ENCODE measurements around the gene CNTNAP4. TPM values are rescaled to one million over a fixed set of nuclear protein-coding genes. Genes with fewer than 3 reads are reported as not detected.

The CNTNAP4 gene
- total RNA-seq, 1 donor from 2014 or later: not detected

DNA sequence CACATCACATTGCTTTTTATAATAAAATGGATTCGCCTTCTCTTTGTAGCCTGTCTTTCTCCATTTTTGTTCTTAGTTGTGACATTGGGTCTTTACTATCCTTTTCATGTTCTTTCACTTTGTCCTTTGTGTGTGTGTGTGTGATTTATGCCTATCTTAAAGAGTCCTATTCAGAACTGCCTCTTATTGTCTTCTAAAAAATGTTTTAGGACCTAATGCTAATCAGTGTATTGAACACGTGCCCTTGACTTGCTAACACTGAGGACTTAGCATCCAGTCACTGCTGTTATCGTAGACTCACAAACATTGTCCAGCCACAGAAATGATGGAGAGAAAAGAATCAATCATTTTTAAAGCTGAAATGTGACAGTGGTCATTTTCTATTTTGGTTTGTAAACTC is 251.9 kb downstream of the CNTNAP4 start:
- ATAC-seq (ENCODE audit: poor library complexity): no peak

GRCh38 chr16:76531236-76531635 is 254.0 kb downstream of the CNTNAP4 start:
- intact Hi-C loops (cut with DNase I): no loop called here
- ATAC-seq (ENCODE audit: poor library complexity) (no peak), DNase-seq (no peak)

More for the DNA sequence above, 251.9 kb downstream of the CNTNAP4 start:
- no peak for DNase-seq
- intact Hi-C loops (cut with DNase I): no loop called here

DNA sequence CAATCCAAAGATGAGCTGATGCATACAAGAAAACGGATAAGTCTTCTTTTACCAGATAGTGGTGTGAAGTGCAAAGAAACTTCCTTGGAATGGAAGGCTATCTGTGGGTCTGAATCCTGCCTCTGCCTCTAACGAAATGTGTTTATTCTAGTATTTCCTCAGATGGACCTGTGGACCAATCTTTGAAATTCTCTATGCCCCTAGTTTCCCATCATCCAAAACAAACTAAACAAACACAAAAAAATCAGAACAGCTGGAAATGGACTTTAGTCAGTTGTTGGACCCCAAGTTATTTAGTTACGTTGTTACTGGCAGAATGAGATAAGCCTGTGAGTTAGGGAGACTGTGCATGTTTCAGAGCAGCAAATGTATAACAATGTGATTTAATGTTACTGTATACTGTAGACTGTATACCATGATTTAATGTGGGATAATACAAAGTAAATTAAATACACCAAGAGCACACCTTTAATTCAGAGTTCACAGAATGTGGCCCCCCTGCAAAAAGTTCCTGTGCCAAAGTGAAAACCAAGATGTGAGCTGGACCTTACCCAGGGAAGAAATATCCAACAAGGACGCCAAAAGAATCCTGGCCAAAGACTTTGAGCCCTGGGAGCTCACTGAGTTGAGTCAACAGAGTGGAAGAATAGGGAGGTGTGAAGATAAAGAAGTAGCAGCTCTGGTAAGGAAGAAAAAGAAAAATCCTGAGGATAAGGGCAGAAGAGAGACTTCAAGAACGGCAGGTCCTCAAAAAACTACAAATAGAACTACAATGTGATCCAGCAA is 255.2 kb downstream of the CNTNAP4 start:
- intact Hi-C loops (cut with DNase I): no loop called here
- DNase-seq: no peak
- peak; percentile 29 for ATAC-seq (ENCODE audit: poor library complexity)

- ATAC-seq (ENCODE audit: poor library complexity): no peak
- no peak for DNase-seq
- intact Hi-C loops (cut with DNase I): no loop called here
Observed at GRCh38 chr16:76539609-76540008, 262.4 kb downstream of the CNTNAP4 start.

- intact Hi-C loops (cut with DNase I): no loop called here
- no peak for ATAC-seq (ENCODE audit: poor library complexity)
- no peak for DNase-seq
Observed at GRCh38 chr16:76541070-76541469, 263.9 kb downstream of the CNTNAP4 start.

GRCh38 chr16:76565542-76565941 is 288.3 kb downstream of the CNTNAP4 start:
- intact Hi-C loops (cut with DNase I): no loop called here
- DNase-seq: no peak
- no peak for ATAC-seq (ENCODE audit: poor library complexity)

DNA sequence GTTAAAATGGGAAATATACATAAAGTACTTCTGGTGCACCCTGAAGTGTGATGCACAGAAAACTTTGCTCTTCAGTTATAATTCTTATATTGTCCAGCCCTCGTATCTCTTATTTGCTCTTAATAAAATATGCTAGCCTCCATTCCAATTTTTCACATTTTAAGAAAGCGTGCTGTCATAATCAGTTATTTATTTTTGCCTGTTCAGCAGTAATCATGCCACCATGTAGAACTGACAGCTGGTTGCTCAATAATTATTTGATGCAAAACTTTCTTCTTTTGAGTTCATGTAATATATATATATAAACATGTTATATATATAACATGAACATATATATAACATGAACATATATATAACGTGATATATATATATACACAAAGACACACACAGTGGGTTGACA is 294.6 kb downstream of the CNTNAP4 start:
- intact Hi-C loops (cut with DNase I): no loop called here
- DNase-seq: no peak
- ATAC-seq (ENCODE audit: poor library complexity): no peak

DNA sequence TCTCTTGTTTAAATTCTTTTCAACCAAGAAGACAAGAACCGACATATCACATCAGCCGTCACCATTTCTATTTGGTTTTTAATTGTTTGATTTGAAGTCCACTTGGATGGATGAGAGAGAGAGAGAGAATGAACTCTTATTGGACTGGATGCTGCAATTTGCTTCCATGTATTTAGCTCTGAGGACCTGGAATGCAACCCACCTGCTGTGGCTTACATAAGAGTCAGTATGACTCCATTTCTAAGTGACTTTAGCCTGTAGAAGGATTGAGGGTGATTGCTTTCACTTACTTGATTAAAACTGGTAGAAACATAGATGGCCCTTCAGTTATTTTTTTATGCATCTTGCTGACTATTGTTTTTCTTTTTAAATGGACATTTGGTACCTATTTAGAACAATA is 296.1 kb downstream of the CNTNAP4 start:
- intact Hi-C loops (cut with DNase I): no loop called here
- no peak for ATAC-seq (ENCODE audit: poor library complexity)
- DNase-seq: no peak

GRCh38 chr16:76574651-76575050 is 297.4 kb downstream of the CNTNAP4 start:
- DNase-seq (no peak), ATAC-seq (ENCODE audit: poor library complexity) (no peak)
- intact Hi-C loops (cut with DNase I): no loop called here

- ATAC-seq (ENCODE audit: poor library complexity) (no peak), DNase-seq (no peak)
- intact Hi-C loops (cut with DNase I): no loop called here
Observed at GRCh38 chr16:76576526-76576925, 299.3 kb downstream of the CNTNAP4 start.

GRCh38 chr16:76577003-76577402 is 299.8 kb downstream of the CNTNAP4 start:
- no peak for ATAC-seq (ENCODE audit: poor library complexity)
- intact Hi-C loops (cut with DNase I): no loop called here
- no peak for DNase-seq

DNA sequence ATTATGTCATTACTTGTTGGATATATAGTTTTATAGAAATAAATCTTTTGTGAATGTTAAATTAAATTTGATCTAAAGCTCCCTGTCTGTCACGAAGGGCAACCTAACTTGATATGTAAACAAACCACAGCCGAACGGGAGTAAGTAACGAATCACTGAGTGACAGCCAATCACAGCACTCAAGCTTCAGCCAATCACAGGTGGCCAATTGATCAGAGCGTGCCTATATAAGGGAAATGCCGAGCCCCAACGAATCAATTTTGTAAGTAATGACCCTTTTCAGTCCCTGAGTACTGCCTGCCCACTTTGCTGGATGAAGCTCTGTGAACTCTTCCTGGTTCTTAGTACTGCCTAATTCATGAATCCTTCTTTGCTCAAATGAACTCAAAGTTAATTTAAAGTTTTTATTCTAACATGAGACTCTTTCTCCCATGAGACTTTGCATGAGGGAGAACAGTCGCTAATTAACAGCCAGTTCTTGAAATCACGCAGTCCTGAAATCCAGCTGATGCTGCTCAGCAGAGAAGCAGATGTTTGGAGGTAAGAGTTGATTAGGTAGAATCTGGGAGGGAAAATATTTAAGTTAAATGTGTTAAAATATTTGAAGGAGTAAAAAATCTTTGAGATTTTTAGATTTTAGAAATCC is 302.2 kb downstream of the CNTNAP4 start:
- DNase-seq (no peak), ATAC-seq (ENCODE audit: poor library complexity) (no peak)
- intact Hi-C loops (cut with DNase I): no loop called here

- intact Hi-C loops (cut with DNase I): no loop called here
- peak; percentile 27 for ATAC-seq (ENCODE audit: poor library complexity)
Observed at GRCh38 chr16:76583466-76583865, 306.3 kb downstream of the CNTNAP4 start.

GRCh38 chr16:76583945-76584344 is 306.7 kb downstream of the CNTNAP4 start:
- DNase-seq (no peak), ATAC-seq (ENCODE audit: poor library complexity) (no peak)
- intact Hi-C loops (cut with DNase I): no loop called here

More at GRCh38 chr16:76583466-76583865, 306.3 kb downstream of the CNTNAP4 start:
- peak; percentile 42 for DNase-seq

DNA sequence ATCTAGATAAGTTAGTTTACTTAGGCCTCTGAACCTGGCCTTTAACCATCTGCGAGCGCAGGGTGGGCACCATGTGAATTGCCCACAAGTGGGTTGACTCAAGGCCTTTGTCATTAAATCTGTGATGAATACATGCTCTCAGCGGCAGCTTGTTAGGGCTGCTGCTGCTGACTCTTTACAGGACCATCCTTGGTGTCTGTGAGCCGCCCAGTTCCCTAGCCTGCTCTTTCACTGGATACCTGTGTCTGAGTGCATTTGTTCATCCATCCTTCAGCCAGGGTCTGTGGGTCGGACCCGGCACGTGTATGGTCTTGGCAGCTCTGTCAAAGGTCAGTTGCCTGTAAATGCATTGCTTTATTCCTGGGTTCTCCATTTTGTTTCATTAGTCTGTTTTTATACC is 321.3 kb downstream of the CNTNAP4 start:
- DNase-seq (no peak), ATAC-seq (ENCODE audit: poor library complexity) (no peak)
- intact Hi-C loops (cut with DNase I): no loop called here

- no peak for DNase-seq
- ATAC-seq (ENCODE audit: poor library complexity): no peak
- intact Hi-C loops (cut with DNase I): no loop called here
Observed at GRCh38 chr16:76607317-76607716, 330.1 kb downstream of the CNTNAP4 start.
